Measurements from ENCODE around the gene RBM12.
A peak's percentile ranks its signal among the peaks of the same experiment; 100 is the strongest.

RBM12 gene

GRCh38 chr20:35615667-35616464 is 48.8 kb downstream of the RBM12 start, which contains the start of gene SPAG4:
TSS of gene SPAG4 (plus strand) at chr20:35615829. CDS start at chr20:35616004, 175 bp downstream.
- H3K9ac ChIP-seq (ENCODE audit: low read length): peak within 1 kb of the TSS; percentile 82
- H3F3A ChIP-seq (ENCODE audit: insufficient read depth, low read length): 0 out of 2 replicates have a peak, but pooled peaks cover 4% of the 10 kb centered on the region
- no peaks in the 10 kb centered on the region for H4K20me1 ChIP-seq (ENCODE audit: insufficient read depth, low read length)
- H3K4me3 ChIP-seq (ENCODE audit: low read depth, low read length, poor library complexity, severe bottlenecking): peak within 1 kb of the TSS; percentile 82
- H3K27ac ChIP-seq (ENCODE audit: low read depth, low read length, poor library complexity, severe bottlenecking): peak within 1 kb of the TSS; percentile 97
- H3K27me3 ChIP-seq (ENCODE audit: insufficient read depth, low read length): no peaks in the 10 kb centered on the region
- no peaks in the 10 kb centered on the region for H3K9me3 ChIP-seq (ENCODE audit: low read length)
- no peaks in the 10 kb centered on the region for H3K79me2 ChIP-seq (ENCODE audit: insufficient read depth, low read length)
- no peak for TF ChIP-seq EZH2 (IDR thresholded peaks at IDR 0.05; ENCODE audit: borderline replicate concordance, low read length)
- TF ChIP-seq CTCF (IDR thresholded peaks at IDR 0.05; ENCODE audit: low read length): no peak
- H3K9me2 ChIP-seq (ENCODE audit: low read depth, low read length): no peaks in the 10 kb centered on the region
- no peaks in the 10 kb centered on the region for H3K36me3 ChIP-seq (ENCODE audit: insufficient read depth, low read length)
- peaks cover 57% of the 10 kb centered on the region for H3K4me1 ChIP-seq (ENCODE audit: insufficient read depth, low read length, severe bottlenecking)
- peak within 1 kb of the TSS; percentile 99 for H3K4me2 ChIP-seq (ENCODE audit: low read length)
- H2AFZ ChIP-seq (ENCODE audit: low read length): no peak within 1 kb of the TSS

- H3F3A ChIP-seq (ENCODE audit: insufficient read depth, low read length): 0 out of 2 replicates have a peak, but pooled peaks cover 4% of the 10 kb centered on the region
- no peaks in the 10 kb centered on the region for H3K79me2 ChIP-seq (ENCODE audit: insufficient read depth, low read length)
- H3K4me2 ChIP-seq (ENCODE audit: low read length): peak overlapping the region; percentile 21; the same call in 1 of the 2 replicates
- no peaks in the 10 kb centered on the region for H4K20me1 ChIP-seq (ENCODE audit: insufficient read depth, low read length)
- H3K9me3 ChIP-seq (ENCODE audit: low read length): no peaks in the 10 kb centered on the region
- no peak overlapping the region for H2AFZ ChIP-seq (ENCODE audit: low read length)
- TF ChIP-seq CTCF (IDR thresholded peaks at IDR 0.05; ENCODE audit: low read length) (no peak), EZH2 (IDR thresholded peaks at IDR 0.05; ENCODE audit: borderline replicate concordance, low read length) (no peak)
- H3K4me1 ChIP-seq (ENCODE audit: insufficient read depth, low read length, severe bottlenecking): peaks cover 62% of the 10 kb centered on the region
- no peaks in the 10 kb centered on the region for H3K36me3 ChIP-seq (ENCODE audit: insufficient read depth, low read length)
- no peak overlapping the region for H3K9ac ChIP-seq (ENCODE audit: low read length)
- no peaks in the 10 kb centered on the region for H3K27me3 ChIP-seq (ENCODE audit: insufficient read depth, low read length)
- no peak overlapping the region for H3K4me3 ChIP-seq (ENCODE audit: low read depth, low read length, poor library complexity, severe bottlenecking)
- no peaks in the 10 kb centered on the region for H3K9me2 ChIP-seq (ENCODE audit: low read depth, low read length)
- peak overlapping the region; percentile 97 for H3K27ac ChIP-seq (ENCODE audit: low read depth, low read length, poor library complexity, severe bottlenecking)
Observed at GRCh38 chr20:35611482-35611881, 53.2 kb downstream of the RBM12 start.

- Histone ChIP-seq H3K36me3 (ENCODE audit: insufficient read depth, low read length) (no peaks in the 10 kb centered on the region), H3K79me2 (ENCODE audit: insufficient read depth, low read length) (no peaks in the 10 kb centered on the region), H3K9me2 (ENCODE audit: low read depth, low read length) (no peaks in the 10 kb centered on the region), H3K4me2 (ENCODE audit: low read length) (peak overlapping the region; percentile 21; the same call in 1 of the 2 replicates), H3K4me3 (ENCODE audit: low read depth, low read length, poor library complexity, severe bottlenecking) (no peak overlapping the region), H3K27ac (ENCODE audit: low read depth, low read length, poor library complexity, severe bottlenecking) (peak overlapping the region; percentile 97), H4K20me1 (ENCODE audit: insufficient read depth, low read length) (no peaks in the 10 kb centered on the region), H3K9ac (ENCODE audit: low read length) (peak overlapping the region; percentile 22; the same call in 1 of the 2 replicates), H3K9me3 (ENCODE audit: low read length) (no peaks in the 10 kb centered on the region), H3F3A (ENCODE audit: insufficient read depth, low read length) (0 out of 2 replicates have a peak, but pooled peaks cover 4% of the 10 kb centered on the region), H3K4me1 (ENCODE audit: insufficient read depth, low read length, severe bottlenecking) (peaks cover 67% of the 10 kb centered on the region), H3K27me3 (ENCODE audit: insufficient read depth, low read length) (no peaks in the 10 kb centered on the region), H2AFZ (ENCODE audit: low read length) (no peak overlapping the region)
- TF ChIP-seq EZH2 (IDR thresholded peaks at IDR 0.05; ENCODE audit: borderline replicate concordance, low read length): no peak
- TF ChIP-seq CTCF (IDR thresholded peaks at IDR 0.05; ENCODE audit: low read length): no peak
Observed at GRCh38 chr20:35610833-35611427, 53.8 kb downstream of the RBM12 start.
